Gastrocnemius medialis (tissue), 4 donors: ENCODE results near the gene RPS5.

ENCODE experiments used
- CTCF ChIP-seq, 5 experiments: fragments of 450-650 bp in 3 of 5; fragments of 200-600 bp in 2 of 5; sonication (generic) in 2 of 5; IDR thresholded peaks in 4 of 5; conservative IDR thresholded peaks in 1 of 5; 1 replicate in 4 of 5; 2 replicates in 1 of 5; pipeline ENCODE4 v1.5.1; 2016 to 2019; ENCODE audit warnings: antibody characterized with exemption in 5 of 5, mild to moderate bottlenecking in 3 of 5, moderate library complexity in 3 of 5
- POLR2A ChIP-seq, 2 donors: fragments of 450-650 bp; IDR thresholded peaks; one replicate each; pipeline ENCODE4 v1.6.1; 2017; ENCODE audit warnings: antibody characterized with exemption in 2 of 2, mild to moderate bottlenecking in 2 of 2, moderate library complexity in 2 of 2

- TF ChIP-seq CTCF (IDR thresholded peaks at IDR 0.05 in 4 of 5, conservative IDR thresholded peaks at IDR 0.05 in 1 of 5) = no peak
- TF ChIP-seq POLR2A (IDR thresholded peaks at IDR 0.05) = no peak
Observed at GRCh38 chr19:58398545-58398944, 11.5 kb downstream of the RPS5 start.
